HG03039 (cell line): Measurements from ENCODE around the gene MAP4.
"Not testable (repeated sequence)": the region's sequence is repeated elsewhere in the genome, so short reads cannot be mapped to it uniquely, and the experiment has no call there.

Experiments
- ATAC-seq: cut with Tn5 transposase; IDR thresholded peaks from one replicate; pipeline ENCODE4 v1.9.1; 2021; ENCODE audit warnings: mild to moderate bottlenecking, moderate library complexity; ENCODE audit not compliant: unreplicated experiment

The MAP4 gene

GRCh38 chr3:48018841-48019240, 2.6 kb upstream of the MAP4 start:
- no peak for ATAC-seq

GRCh38 chr3:48015431-48016180, 610 bp downstream of the MAP4 start:
- ATAC-seq: no peak

GRCh38 chr3:48014358-48014757, 1.9 kb downstream of the MAP4 start:
- ATAC-seq: no peak

- ATAC-seq: no peak
These were observed 2.8 kb downstream of the MAP4 start for GRCh38 chr3:48013288-48013980.

- ATAC-seq: no peak
These were observed 3.6 kb downstream of the MAP4 start for GRCh38 chr3:48012659-48013058.

- ATAC-seq: not testable (repeated sequence)
These were observed 8.2 kb downstream of the MAP4 start for GRCh38 chr3:48008066-48008465.

GRCh38 chr3:48007361-48007760, 8.9 kb downstream of the MAP4 start:
- ATAC-seq: not testable (repeated sequence)

- ATAC-seq: not testable (repeated sequence)
These were observed 9.4 kb downstream of the MAP4 start for GRCh38 chr3:48006794-48007193.

GRCh38 chr3:48004694-48005093, 11.5 kb downstream of the MAP4 start:
- no peak for ATAC-seq

- no peak for ATAC-seq
These were observed 13.4 kb downstream of the MAP4 start for GRCh38 chr3:48002787-48003186.

GRCh38 chr3:48001991-48002390, 14.2 kb downstream of the MAP4 start:
- ATAC-seq: no peak

GRCh38 chr3:48000212-48000611, 16.0 kb downstream of the MAP4 start:
- no peak for ATAC-seq

- no peak for ATAC-seq
These were observed 19.8 kb downstream of the MAP4 start for GRCh38 chr3:47996440-47996839.

GRCh38 chr3:47994180-47994579, 22.0 kb downstream of the MAP4 start:
- no peak for ATAC-seq

GRCh38 chr3:47991341-47991740, 24.9 kb downstream of the MAP4 start:
- ATAC-seq: no peak

GRCh38 chr3:47989981-47990440, 26.2 kb downstream of the MAP4 start:
- ATAC-seq: no peak

- no peak for ATAC-seq
These were observed 30.8 kb downstream of the MAP4 start for GRCh38 chr3:47985381-47985780.

- no peak for ATAC-seq
These were observed 32.0 kb downstream of the MAP4 start for GRCh38 chr3:47984075-47984728.

GRCh38 chr3:47980795-47981194, 35.4 kb downstream of the MAP4 start:
- ATAC-seq: no peak

- no peak for ATAC-seq
These were observed 37.1 kb downstream of the MAP4 start for GRCh38 chr3:47979070-47979469.

GRCh38 chr3:47978386-47978785, 37.8 kb downstream of the MAP4 start:
- no peak for ATAC-seq
